HepG2 (cell line): Measurements from ENCODE around the gene FAM72A. TPM values are rescaled to one million over a fixed set of nuclear protein-coding genes. Genes with fewer than 3 reads are reported as not detected.
"Not testable (repeated sequence)": the region's sequence is repeated elsewhere in the genome, so short reads cannot be mapped to it uniquely, and the experiment has no call there.

Experiments used
- ATAC-seq: fragments of 200-7000 bp; cut with Tn5 transposase; 3 replicates; pipeline ENCODE4 v1.9.1; 2020; ENCODE audit warnings: mild to moderate bottlenecking, moderate library complexity
- BruUV-seq: library from RNA; stranded (reverse); fragments of 400-500 nt; replicated peaks from 2 replicates; lab custom pipeline; 2021; lab: Mats Ljungman, UMichigan
- CTCF ChIA-PET: fragments of 300-600 bp; formaldehyde crosslinking; extraction: SDS; loops from one replicate; lab custom pipeline; 2021; ENCODE audit warnings: low total read pairs, inconsistent platforms, low intra/inter-chr PET ratio; lab: Yijun Ruan, JAX
- POLR2A ChIA-PET: fragments of 350-600 bp; sonication (Branson Sonifier 250); formaldehyde crosslinking; loops from one replicate; lab custom pipeline; 2020; ENCODE audit warnings: antibody characterized with exemption, inconsistent platforms; lab: Yijun Ruan, JAX
- DNase-seq: peaks from one replicate; pipeline ENCODE4 v3.0.0-alpha.2; 2015; ENCODE audit warnings: low spot score
- FAIRE-seq: peaks from 3 replicates; lab custom pipeline; 2011; peaks lifted over from hg19 to GRCh38; lab: Jason Lieb, UNC
- H2AFZ ChIP-seq: one replicate; pipeline ENCODE4 v1.6.1; 2011; ENCODE audit warnings: low read length, inconsistent platforms
- H3K27ac ChIP-seq: fragments of 300-600 bp; 3 replicates; pipeline ENCODE4 v1.8.0; 2011; ENCODE audit warnings: mixed run types, mild to moderate bottlenecking, mixed read lengths, low read length, inconsistent platforms; ENCODE audit not compliant: insufficient read depth; ENCODE audit errors: extremely low read length
- H3K27me3 ChIP-seq, 2 experiments: fragments of 200-600 bp in 1 of 2; 2 replicates in 1 of 2; 3 replicates in 1 of 2; pipeline versions ENCODE4 v1.6.0 to v1.8.0; 2011; ENCODE audit warnings: low read length in 2 of 2, mild to moderate bottlenecking in 2 of 2, moderate library complexity in 2 of 2, inconsistent platforms in 1 of 2; ENCODE audit not compliant: insufficient read depth in 2 of 2, control insufficient read depth in 1 of 2
- H3K36me3 ChIP-seq, 2 experiments: fragments of 200-600 bp in 1 of 2; replicated peaks in 1 of 2; 2 replicates in 1 of 2; 3 replicates in 1 of 2; pipeline versions ENCODE4 v1.5.1 to v1.8.0; 2011; ENCODE audit warnings: low read length in 2 of 2, inconsistent platforms in 1 of 2; ENCODE audit not compliant: insufficient read depth in 2 of 2, control insufficient read depth in 1 of 2
- H3K4me1 ChIP-seq: 2 replicates; pipeline ENCODE4 v1.5.1; 2012; ENCODE audit warnings: low read length, inconsistent platforms; ENCODE audit not compliant: insufficient read depth
- H3K4me2 ChIP-seq: 2 replicates; pipeline ENCODE4 v1.6.0; 2011; ENCODE audit warnings: low read depth, low read length, inconsistent platforms
- H3K4me3 ChIP-seq, 3 experiments: fragments of 200-600 bp in 1 of 3; sonication (generic), shearing (Covaris generic) in 1 of 3; replicated peaks in 1 of 3; 2 replicates each; pipeline ENCODE4 v1.5.1; 2011 to 2016; ENCODE audit warnings: low read length in 3 of 3, inconsistent platforms in 2 of 3, low read depth in 2 of 3, mild to moderate bottlenecking in 2 of 3, control low read depth in 1 of 3, mixed read lengths in 1 of 3; ENCODE audit not compliant: insufficient read depth in 1 of 3
- H3K79me2 ChIP-seq: one replicate; pipeline ENCODE4 v1.6.1; 2011; ENCODE audit warnings: low read length, inconsistent platforms; ENCODE audit not compliant: insufficient read depth
- H3K9ac ChIP-seq: 2 replicates; pipeline ENCODE4 v1.6.0; 2011; ENCODE audit warnings: mild to moderate bottlenecking, low read depth, low read length, inconsistent platforms; ENCODE audit not compliant: insufficient read depth
- H3K9me3 ChIP-seq: 2 replicates; pipeline ENCODE4 v1.5.1; 2012; ENCODE audit warnings: mild to moderate bottlenecking, low read length
- H4K20me1 ChIP-seq: 2 replicates; pipeline ENCODE4 v1.6.0; 2011; ENCODE audit warnings: inconsistent platforms, mild to moderate bottlenecking, low read length, moderate library complexity; ENCODE audit not compliant: insufficient read depth
- WGBS: methylation state at CpG from one replicate; pipeline ENCODE4 v1.1.6; 2017; ENCODE audit warnings: low lambda C conversion rate; 5-methylcytosine and 5-hydroxymethylcytosine counted together
- in situ Hi-C: cut with HindIII; loops from 2 replicates; pipeline ENCODE4 v1.10.0; 2017; ENCODE audit warnings: low pct_unique_long_range_greater_than_20kb; ENCODE audit not compliant: extremely low pct_ligation_motif_present
- intact Hi-C: fragments of 100-400 bp; cut with micrococcal nuclease; formaldehyde crosslinking; loops from one replicate; pipeline ENCODE4 v1.10.0; 2022; ENCODE audit not compliant: unreplicated experiment
- polyA plus RNA-seq, 8 experiments: library from polyadenylated mRNA; depleted of rRNA in 3 of 8; stranded (reverse) in 7 of 8; unstranded in 1 of 8; fragments of >200 nt; fragmentation: Illumina TruSeq in 4 of 8; extraction: Trizol in 4 of 8; gene quantifications; 2 replicates each; pipeline versions ENCODE4 v1.2.1 to v1.2.3, GENCODE V29; 2011 to 2016; ENCODE audit warnings: low read depth in 4 of 8, missing spikeins in 1 of 8, mixed read lengths in 1 of 8; ENCODE audit not compliant: insufficient read depth in 1 of 8
- total RNA-seq, 5 experiments: library from RNA; depleted of rRNA; stranded (reverse); fragments of >200 nt; fragmentation: Illumina TruSeq; extraction: Trizol; gene quantifications; 2 replicates each; pipeline ENCODE4 v1.2.3, GENCODE V29; 2016; ENCODE audit warnings: low read depth in 1 of 5

The FAM72A gene
- total and polyA plus RNA-seq, 2 of the 13 experiments (the other 11 are each of a cell fraction or from before 2014, with no cell fraction given), result 7.1 to 11.1 TPM

GRCh38 chr1:206195182-206195581 lies 7.5 kb downstream of the FAM72A start:
- H4K20me1 ChIP-seq, H3K9me3 ChIP-seq, H3K27me3 ChIP-seq, H3K36me3 ChIP-seq, intact Hi-C loops, FAIRE-seq, H2AFZ ChIP-seq, H3K27ac ChIP-seq, H3K4me3 ChIP-seq, in situ Hi-C loops, POLR2A ChIA-PET, ATAC-seq, H3K4me1 ChIP-seq, H3K9ac ChIP-seq, DNase-seq, H3K4me2 ChIP-seq, CTCF ChIA-PET, H3K79me2 ChIP-seq: not testable (repeated sequence)
- WGBS, result no CpG with 5 or more reads among the region's 2 CpGs
- BruUV-seq, result TSS peak; percentile 35

GRCh38 chr1:206186826-206187225 lies 15.8 kb downstream of the FAM72A start:
- in situ Hi-C loops, H3K27me3 ChIP-seq, CTCF ChIA-PET, H2AFZ ChIP-seq, ATAC-seq, H3K79me2 ChIP-seq, H3K4me2 ChIP-seq, H3K9me3 ChIP-seq, DNase-seq, H3K27ac ChIP-seq, H3K4me3 ChIP-seq, H3K4me1 ChIP-seq, intact Hi-C loops, FAIRE-seq, POLR2A ChIA-PET, H3K36me3 ChIP-seq, BruUV-seq, H4K20me1 ChIP-seq, H3K9ac ChIP-seq: not testable (repeated sequence)
- WGBS, result 96% methylated on average over 3 of the region's 4 CpGs

GRCh38 chr1:206185778-206186177 lies 16.9 kb downstream of the FAM72A start:
- H3K27ac ChIP-seq, H3K36me3 ChIP-seq, H4K20me1 ChIP-seq, H3K4me1 ChIP-seq, intact Hi-C loops, FAIRE-seq, H2AFZ ChIP-seq, H3K4me3 ChIP-seq, POLR2A ChIA-PET, in situ Hi-C loops, BruUV-seq, H3K79me2 ChIP-seq, H3K27me3 ChIP-seq, CTCF ChIA-PET, DNase-seq, ATAC-seq, H3K4me2 ChIP-seq, H3K9ac ChIP-seq, H3K9me3 ChIP-seq: not testable (repeated sequence)
- no CpG with 5 or more reads among the region's 3 CpGs for WGBS

GRCh38 chr1:206183788-206184187 lies 18.9 kb downstream of the FAM72A start:
- H3K9ac ChIP-seq, H3K36me3 ChIP-seq, in situ Hi-C loops, H3K27ac ChIP-seq, H3K27me3 ChIP-seq, ATAC-seq, H3K4me1 ChIP-seq, H3K9me3 ChIP-seq, H3K4me2 ChIP-seq, H2AFZ ChIP-seq, BruUV-seq, H3K79me2 ChIP-seq, intact Hi-C loops, CTCF ChIA-PET, H4K20me1 ChIP-seq, POLR2A ChIA-PET, H3K4me3 ChIP-seq, FAIRE-seq, DNase-seq: not testable (repeated sequence)
- no CpG with 5 or more reads among the region's 2 CpGs for WGBS
